GM12878 (cell line): Measurements from ENCODE around the gene NAV2. TPM values are rescaled to one million over a fixed set of nuclear protein-coding genes. Genes with fewer than 3 reads are reported as not detected.

ENCODE experiments used
- ATAC-seq: fragments of 200-7000 bp; cut with Tn5 transposase; 3 replicates; pipeline ENCODE4 v1.9.1; 2020; ENCODE audit warnings: mild to moderate bottlenecking, moderate library complexity
- BruUV-seq: library from RNA; stranded (reverse); fragments of 400-500 nt; replicated peaks from 2 replicates; lab custom pipeline; 2021; lab: Mats Ljungman, UMichigan
- CTCF ChIA-PET: fragments of 300-600 bp; sonication (Branson Sonifier 250); formaldehyde crosslinking; extraction: SDS; loops from one replicate; lab custom pipeline; 2021; ENCODE audit warnings: inconsistent platforms; lab: Yijun Ruan, JAX
- POLR2A ChIA-PET: fragments of 350-600 bp; formaldehyde crosslinking; extraction: SDS; loops from one replicate; lab custom pipeline; 2021; ENCODE audit warnings: inconsistent platforms; lab: Charles Lee
- RAD21 ChIA-PET: fragments of 300-600 bp; sonication (Branson Sonifier 250); formaldehyde crosslinking; loops from one replicate; lab custom pipeline; 2023; ENCODE audit warnings: antibody characterized with exemption; ENCODE audit not compliant: unreplicated experiment; lab: Charles Lee
- SMC1A ChIA-PET: fragments of 300-600 bp; sonication (Branson Sonifier 250); formaldehyde crosslinking; loops from one replicate; lab custom pipeline; 2023; ENCODE audit not compliant: unreplicated experiment, uncharacterized antibody; lab: Charles Lee
- DNase-seq: peaks from one replicate; pipeline ENCODE4 v3.0.0-alpha.2; 2011; ENCODE audit warnings: low read depth, low spot score
- FAIRE-seq: peaks from 3 replicates; lab custom pipeline; 2011; peaks lifted over from hg19 to GRCh38; lab: Jason Lieb, UNC
- H2AFZ ChIP-seq: 2 replicates; pipeline ENCODE4 v1.6.0; 2011; ENCODE audit warnings: low read depth, low read length, control low read depth; ENCODE audit not compliant: control insufficient read depth
- H3K27ac ChIP-seq: 2 replicates; pipeline ENCODE4 v1.5.1; 2011; ENCODE audit warnings: control low read depth; ENCODE audit not compliant: control insufficient read depth, insufficient read depth
- H3K27me3 ChIP-seq, 2 experiments: replicated peaks in 1 of 2; 2 replicates each; pipeline versions ENCODE4 v1.6.0 to v1.6.1; 2011; ENCODE audit warnings: low read length in 1 of 2; ENCODE audit not compliant: control insufficient read depth in 2 of 2, insufficient read depth in 2 of 2
- H3K36me3 ChIP-seq, 2 experiments: 2 replicates each; pipeline ENCODE4 v1.5.1; 2011; ENCODE audit warnings: low read length in 1 of 2; ENCODE audit not compliant: control insufficient read depth in 2 of 2, insufficient read depth in 2 of 2
- H3K4me1 ChIP-seq: 2 replicates; pipeline ENCODE4 v1.6.1; 2011; ENCODE audit warnings: mild to moderate bottlenecking, low read length, moderate library complexity, mixed read lengths; ENCODE audit not compliant: control insufficient read depth, insufficient read depth
- H3K4me2 ChIP-seq: 2 replicates; pipeline ENCODE4 v1.6.0; 2011; ENCODE audit warnings: control low read depth; ENCODE audit not compliant: control insufficient read depth, insufficient read depth
- H3K4me3 ChIP-seq: fragments of 200-600 bp; sonication (generic); 2 replicates; pipeline ENCODE4 v1.5.1; 2016
- H3K79me2 ChIP-seq: 2 replicates; pipeline ENCODE4 v1.6.0; 2011; ENCODE audit warnings: low read length; ENCODE audit not compliant: control insufficient read depth, insufficient read depth
- H3K9ac ChIP-seq: 2 replicates; pipeline ENCODE4 v1.8.0; 2011; ENCODE audit warnings: low read length, control low read depth, mixed read lengths; ENCODE audit not compliant: control insufficient read depth, insufficient read depth
- H3K9me3 ChIP-seq: replicated peaks from 3 replicates; pipeline ENCODE4 v1.5.1; 2011; ENCODE audit warnings: mild to moderate bottlenecking, low read length; ENCODE audit not compliant: control insufficient read depth, insufficient read depth
- H4K20me1 ChIP-seq: 2 replicates; pipeline ENCODE4 v1.6.0; 2011; ENCODE audit not compliant: control insufficient read depth, insufficient read depth
- ASH2L ChIP-seq: fragments of 300-600, 200-600 bp; sonication (generic); IDR thresholded peaks from 2 replicates; pipeline ENCODE4 v1.6.1; 2017; ENCODE audit warnings: low read depth, mild to moderate bottlenecking, borderline replicate concordance
- BCL11A ChIP-seq: IDR thresholded peaks from 2 replicates; pipeline ENCODE4 v1.6.1; 2011; ENCODE audit warnings: low read depth, low read length
- CHD1 ChIP-seq: IDR thresholded peaks from 2 replicates; pipeline ENCODE4 v1.6.1; 2012; ENCODE audit warnings: low read depth, low read length, improper control_type of control experiment
- EGR1 ChIP-seq, 2 experiments: IDR thresholded peaks; 1 replicate in 1 of 2; 2 replicates in 1 of 2; pipeline ENCODE4 v1.6.1; 2011 to 2012; ENCODE audit warnings: low read depth in 2 of 2, low read length in 2 of 2, borderline replicate concordance in 1 of 2, mild to moderate bottlenecking in 1 of 2, moderate library complexity in 1 of 2
- FOXM1 ChIP-seq: IDR thresholded peaks from 2 replicates; pipeline ENCODE4 v1.6.1; 2012; ENCODE audit warnings: low read depth, mild to moderate bottlenecking, inconsistent platforms, low read length, moderate library complexity
- IRF3 ChIP-seq: fragments of 450-650 bp; IDR thresholded peaks from 2 replicates; pipeline ENCODE4 v1.6.1; 2014; ENCODE audit warnings: mild to moderate bottlenecking
- JUNB ChIP-seq: IDR thresholded peaks from 2 replicates; pipeline ENCODE4 v1.6.1; 2016; ENCODE audit warnings: antibody characterized with exemption, mild to moderate bottlenecking
- KAT2A ChIP-seq: conservative IDR thresholded peaks from 2 replicates; pipeline ENCODE4 v1.6.1; 2011; ENCODE audit warnings: low read depth, low read length; ENCODE audit not compliant: control insufficient read depth
- MLLT1 ChIP-seq: fragments of 450-650 bp; IDR thresholded peaks from 2 replicates; pipeline ENCODE4 v1.6.1; 2016; ENCODE audit warnings: mild to moderate bottlenecking
- MTA3 ChIP-seq: IDR thresholded peaks from 2 replicates; pipeline ENCODE4 v1.6.1; 2012; ENCODE audit warnings: low read length, inconsistent platforms, borderline replicate concordance
- PBX3 ChIP-seq: IDR thresholded peaks from 2 replicates; pipeline ENCODE4 v1.6.1; 2011; ENCODE audit warnings: mild to moderate bottlenecking, low read depth, low read length, moderate library complexity; ENCODE audit not compliant: insufficient replicate concordance
- PML ChIP-seq: IDR thresholded peaks from 2 replicates; pipeline ENCODE4 v1.6.1; 2012; ENCODE audit warnings: low read length, inconsistent platforms
- RELA ChIP-seq: fragments of 450-650 bp; IDR thresholded peaks from 2 replicates; pipeline ENCODE4 v1.8.0; 2014; ENCODE audit warnings: borderline replicate concordance; ENCODE audit not compliant: partially characterized antibody
- RUNX3 ChIP-seq: IDR thresholded peaks from 2 replicates; pipeline ENCODE4 v1.6.1; 2012; ENCODE audit warnings: low read length, inconsistent platforms
- SPI1 ChIP-seq: IDR thresholded peaks from 2 replicates; pipeline ENCODE4 v1.6.1; 2011; ENCODE audit warnings: low read depth, mild to moderate bottlenecking, low read length, moderate library complexity, borderline replicate concordance; ENCODE audit not compliant: insufficient read depth
- STAT3 ChIP-seq: IDR thresholded peaks from 2 replicates; pipeline ENCODE4 v1.6.1; 2011; ENCODE audit warnings: low read depth, low read length, improper control_type of control experiment
- ZBTB40 ChIP-seq: fragments of 450-650 bp; IDR thresholded peaks from 2 replicates; pipeline ENCODE4 v1.6.1; 2016; ENCODE audit warnings: mild to moderate bottlenecking, moderate library complexity, borderline replicate concordance
- WGBS: methylation state at CpG from one replicate; pipeline ENCODE4 v1.1.6; 2016; ENCODE audit warnings: low lambda C conversion rate; ENCODE audit not compliant: insufficient replicate concordance, insufficient coverage; ENCODE audit errors: missing lambda C conversion rate; 5-methylcytosine and 5-hydroxymethylcytosine counted together
- in situ Hi-C: fragments of 300-500 bp; cut with MboI; formaldehyde crosslinking; loops from 9 replicates; pipeline ENCODE4 v1.14.3; 2018; ENCODE audit warnings: mixed read lengths
- intact Hi-C: fragments of 100-400 bp; cut with micrococcal nuclease; formaldehyde crosslinking; loops from one replicate; pipeline ENCODE4 v1.14.2; 2022; ENCODE audit not compliant: unreplicated experiment
- polyA plus RNA-seq, 11 experiments: library from polyadenylated mRNA; depleted of rRNA in 4 of 11; unstranded in 6 of 11; stranded (reverse) in 5 of 11; fragments of >200 nt; fragmentation: Nextera tagmentation in 4 of 11; fragmentation: Illumina TruSeq in 1 of 11; extraction: Ambion mirVana in 4 of 11; extraction: Trizol in 1 of 11; gene quantifications; 1 replicate in 1 of 11; 2 replicates in 10 of 11; pipeline versions ENCODE4 v1.2.1 to v1.2.3, GENCODE V29; 2011 to 2016; ENCODE audit warnings: inconsistent platforms in 2 of 11, missing spikeins in 2 of 11, low read depth in 1 of 11
- total RNA-seq, 4 experiments: library from RNA; depleted of rRNA in 3 of 4; stranded (reverse); fragments of >200 nt in 3 of 4; fragmentation: Illumina TruSeq in 1 of 4; extraction: Trizol in 1 of 4; gene quantifications; 2 replicates each; pipeline versions ENCODE4 v1.2.1 to v1.2.3, GENCODE V29; 2013 to 2021

The NAV2 gene
- total and polyA plus RNA-seq, 10 of the 15 experiments (the other 5 are each of a cell fraction or from before 2014, with no cell fraction given) = 0.35 to 6.1 (median 1.1) TPM

- Histone ChIP-seq H3K79me2 (no peaks in the 10 kb centered on the region), H3K9ac (no peak overlapping the region), H3K9me3 (no peaks in the 10 kb centered on the region), H3K4me2 (no peak overlapping the region), H3K36me3 (no peaks in the 10 kb centered on the region), H3K27ac (no peak overlapping the region), H3K4me3 (no peak overlapping the region), H2AFZ (no peak overlapping the region), H4K20me1 (no peaks in the 10 kb centered on the region), H3K27me3 (no peaks in the 10 kb centered on the region), H3K4me1 (peaks cover 7% of the 10 kb centered on the region)
- FAIRE-seq = no peak
- WGBS = 0% methylated on average over 1 of the region's 1 CpG
- ATAC-seq = no peak
- RAD21 ChIA-PET = interaction anchor here (0.9 to 3.8 kb wide), 7 partner anchors 11 to 560 kb away, joined by 3 to 20 read pairs (median 10); no protein-coding TSS in a partner anchor
- in situ Hi-C loops (no loop called here), intact Hi-C loops (loop anchor here (5.0 to 10.0 kb wide), 2 partner anchors 174 to 402 kb away; no protein-coding TSS in a partner anchor)
- CTCF ChIA-PET = interaction anchor here (0.7 to 5.8 kb wide), 17 partner anchors 8 to 369 kb away, joined by 3 to 111 read pairs (median 6); no protein-coding TSS in a partner anchor
- SMC1A ChIA-PET = interaction anchor here (0.9 to 3.6 kb wide), 12 partner anchors 10 to 180 kb away, joined by 3 to 18 read pairs (median 6); no protein-coding TSS in a partner anchor
- no peak for DNase-seq
- no TSS peak for BruUV-seq
- POLR2A ChIA-PET = interaction anchor here (1.0 kb wide), 1 partner anchor 27 kb away, joined by 3 read pairs; no protein-coding TSS in a partner anchor
- TF ChIP-seq STAT3 (no peak), JUNB (no peak), RUNX3 (no peak), ASH2L (no peak), IRF3 (no peak), PBX3 (no peak), EGR1 (IDR thresholded peaks at IDR 0.05; ENCODE audit: borderline replicate concordance in 1 of 2, low read depth in 2 of 2, low read length in 2 of 2) (no peak), RELA (no peak), FOXM1 (no peak), CHD1 (no peak), MTA3 (no peak), SPI1 (no peak), BCL11A (no peak), KAT2A (no peak), MLLT1 (no peak), ZBTB40 (no peak), PML (no peak)
Measured at GRCh38 chr11:19952911-19953310, 240.3 kb downstream of the NAV2 start.
